Inflammatory macrophage (primary cell): ENCODE data around the gene ETV3L.
A peak's percentile ranks its signal among the peaks of the same experiment; 100 is the strongest.

ENCODE experiments used
- DNase-seq, 2 donors: peaks; one replicate each; pipeline ENCODE4 v3.0.0-alpha.2; 2020 to 2022

ETV3L gene

DNA sequence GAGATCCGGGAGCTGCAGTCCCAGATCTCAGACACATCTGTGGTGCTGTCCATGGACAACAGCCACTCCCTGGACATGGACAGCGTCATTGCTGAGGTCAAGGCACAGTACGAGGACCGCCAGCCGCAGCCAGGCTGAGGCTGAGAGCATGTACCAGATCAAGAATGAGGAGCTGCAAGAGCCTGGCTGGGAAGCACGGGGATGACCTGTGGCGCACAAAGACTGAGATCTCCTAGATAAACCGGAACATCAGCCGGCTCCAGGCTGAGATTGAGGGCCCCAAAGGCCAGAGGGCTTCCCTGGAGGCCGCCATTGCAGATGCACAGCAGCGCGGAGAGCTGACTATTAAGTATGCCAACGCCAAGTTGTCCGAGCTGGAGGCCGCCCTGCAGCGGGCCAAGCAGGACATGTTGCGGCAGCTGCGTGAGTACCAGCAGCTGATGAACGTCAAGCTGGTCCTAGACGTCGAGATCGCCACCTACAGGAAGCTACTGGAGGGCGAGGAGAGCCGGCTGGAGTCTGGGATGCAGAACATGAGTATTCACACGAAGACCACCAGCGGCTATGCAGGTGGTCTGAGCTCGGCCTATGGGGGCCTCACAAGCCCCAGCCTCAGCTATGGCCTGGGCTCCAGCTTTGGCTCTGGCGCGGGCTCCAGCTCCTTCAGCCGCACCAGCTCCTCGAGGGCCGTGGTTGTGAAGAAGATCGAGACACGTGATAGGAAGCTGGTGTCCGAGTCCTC, 25.5 kb downstream of the ETV3L start:
- DNase-seq: peak; percentile 70 to 79

DNA sequence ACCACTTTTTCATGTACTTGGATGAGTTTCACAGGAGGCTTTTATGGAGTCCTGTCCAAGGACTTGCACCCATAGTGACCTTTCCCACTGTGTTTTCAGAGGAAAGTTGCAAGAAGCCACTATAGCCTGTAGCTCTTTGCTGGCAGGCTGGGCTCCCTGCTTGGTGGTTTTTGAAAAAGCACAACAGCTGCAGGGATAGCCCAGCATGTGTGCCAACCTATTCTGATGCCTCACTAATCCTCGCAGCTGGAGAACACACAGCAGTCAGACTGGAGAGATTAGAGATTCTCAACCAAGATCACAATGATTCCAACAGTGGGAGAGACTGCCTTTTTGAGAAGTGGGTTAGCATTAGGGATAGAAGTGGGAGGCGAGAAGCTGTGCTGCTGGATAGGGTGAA, 30.0 kb downstream of the ETV3L start:
- no peak for DNase-seq

DNA sequence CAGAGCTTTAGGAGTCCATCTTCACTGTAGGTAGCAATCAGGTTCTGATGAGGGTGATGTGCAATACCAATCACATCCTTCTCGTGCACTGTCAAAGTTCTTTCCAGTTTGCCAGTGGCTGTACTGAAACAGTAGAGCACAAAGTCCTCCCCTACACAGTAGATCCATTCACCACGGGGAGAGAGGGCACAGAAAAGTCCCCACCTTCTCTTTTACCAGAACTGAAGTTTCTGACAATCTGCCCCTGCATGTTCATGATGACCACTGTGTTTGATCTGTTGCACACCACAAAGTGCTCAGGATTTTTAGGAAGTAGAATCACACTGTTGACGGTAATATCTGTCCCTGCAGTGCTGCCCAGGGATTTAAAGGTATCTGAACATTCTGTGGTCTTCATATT, 40.4 kb downstream of the ETV3L start:
- DNase-seq: peak in 1 of 2 donors; percentile 11

DNA sequence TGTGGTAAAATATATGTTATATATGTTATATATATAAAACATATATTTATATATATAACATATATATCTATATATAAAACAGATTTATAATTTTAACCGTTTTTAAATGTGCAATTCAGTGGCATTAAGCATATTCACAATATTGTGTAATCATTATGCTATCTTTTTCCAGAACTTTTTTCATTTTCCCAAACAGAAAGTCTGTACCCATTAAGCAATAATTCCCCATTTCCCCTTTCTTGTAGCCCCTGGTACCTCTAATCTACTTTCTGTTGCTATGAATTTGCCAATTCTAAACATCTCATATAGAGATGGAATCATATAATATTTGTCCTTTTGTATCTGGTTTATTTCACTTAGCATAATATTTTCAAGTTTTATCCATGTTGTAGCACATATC, 43.3 kb downstream of the ETV3L start:
- no peak for DNase-seq

DNA sequence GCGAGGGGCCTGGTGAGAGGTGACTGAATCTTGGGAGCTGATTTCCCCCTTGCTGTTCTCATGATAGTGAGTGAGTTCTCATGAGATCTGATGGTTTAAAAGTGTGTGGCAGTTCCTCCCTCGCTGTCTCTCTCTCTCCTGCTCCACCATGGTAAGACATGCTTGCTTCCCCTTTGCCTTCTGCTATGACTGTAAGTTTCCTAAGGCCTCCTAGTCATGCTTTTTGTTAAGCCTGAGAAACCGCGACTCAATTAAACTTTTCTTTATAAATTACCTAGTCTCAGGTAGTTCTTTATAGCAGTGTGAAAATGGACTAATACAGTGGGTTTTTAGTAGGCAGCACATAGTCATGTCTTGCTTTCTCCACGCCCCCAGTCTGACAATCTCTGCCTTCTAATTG, 43.9 kb downstream of the ETV3L start:
- DNase-seq: peak; percentile 80 to 83

DNA sequence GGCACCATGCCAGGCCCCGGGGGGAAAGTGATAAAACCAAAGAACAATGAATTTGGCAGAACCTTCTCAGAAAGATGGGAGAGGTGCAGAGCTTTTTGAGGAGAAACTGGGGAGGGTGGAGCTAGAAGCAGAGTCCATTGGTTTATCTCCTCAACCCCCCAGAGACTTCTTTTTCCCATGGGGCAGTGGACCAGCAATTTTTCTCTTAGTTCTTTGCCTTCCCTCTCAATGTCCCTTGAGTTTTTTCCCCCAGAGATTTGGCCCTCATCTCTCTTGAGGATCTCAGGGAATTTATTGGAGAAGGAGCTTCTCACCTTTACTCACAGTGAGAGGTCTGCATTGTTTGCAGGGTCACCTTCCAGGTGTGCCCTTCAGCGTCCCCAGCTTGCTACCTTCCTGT, 48.8 kb downstream of the ETV3L start:
- DNase-seq: no peak

DNA sequence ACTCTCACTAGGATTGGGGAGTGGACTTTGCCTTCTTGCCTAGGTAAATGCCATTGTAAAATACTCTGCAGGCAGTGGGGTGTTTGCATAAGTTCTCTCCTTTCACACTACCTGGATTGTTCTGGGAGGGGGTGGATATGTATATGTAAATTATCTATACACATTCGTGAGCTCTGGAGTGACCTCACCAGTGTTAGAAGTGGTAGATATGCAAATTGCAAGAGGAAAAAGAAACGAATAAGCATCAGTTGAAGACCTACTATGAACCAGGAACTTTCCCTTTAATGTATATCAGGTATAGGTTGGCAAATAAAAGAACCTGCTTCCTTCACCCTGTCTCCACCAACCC, 52.6 kb downstream of the ETV3L start:
- no peak for DNase-seq

DNA sequence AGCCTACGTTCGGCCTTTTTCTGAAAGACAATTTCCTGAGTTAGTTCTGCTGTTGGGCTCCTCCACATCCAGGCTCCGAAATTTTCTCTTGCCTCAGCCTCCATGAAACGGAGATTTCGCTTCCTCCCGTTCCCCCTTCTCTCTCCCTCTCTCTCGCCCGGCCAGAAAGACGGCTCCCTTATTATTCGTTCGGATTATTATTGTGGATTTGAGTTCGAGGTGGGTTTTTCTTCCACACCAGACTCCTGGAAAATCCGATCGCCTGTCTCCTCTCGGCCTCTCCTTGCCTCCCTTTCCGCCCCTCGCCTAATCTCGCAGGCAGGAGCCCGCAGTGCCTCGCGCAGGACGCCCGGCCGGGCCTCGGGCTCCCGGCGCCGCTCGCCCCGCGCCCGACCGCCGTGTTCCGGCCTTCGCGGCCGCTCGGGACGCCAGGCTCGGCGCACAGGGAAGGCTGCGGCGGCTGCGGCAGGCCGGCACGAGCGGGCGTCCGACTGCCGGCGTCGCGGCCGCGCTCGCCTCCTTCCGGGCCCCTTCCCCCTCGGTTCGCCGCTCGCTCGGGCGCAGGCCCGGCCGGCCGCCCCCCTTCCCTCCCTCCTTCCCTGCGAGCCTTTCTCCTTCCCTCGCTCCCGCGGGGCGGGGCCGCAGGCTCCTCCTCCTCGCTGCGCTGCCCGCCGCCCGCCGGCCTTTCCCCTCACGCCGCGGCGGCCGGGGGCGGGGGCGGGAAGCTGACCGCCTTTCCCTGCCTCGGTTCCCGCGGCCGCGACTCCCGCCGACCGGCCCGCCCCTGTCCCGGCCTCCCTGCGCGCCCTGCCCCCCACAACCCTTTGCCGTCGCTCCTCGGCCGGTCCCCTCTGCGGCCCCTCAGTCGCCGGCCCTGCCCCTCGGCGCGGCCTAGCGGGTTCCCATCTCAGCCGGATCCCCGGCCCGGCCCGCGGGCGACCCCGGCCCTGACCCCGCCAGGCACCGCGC, 54.1 kb downstream of the ETV3L start, which contains the start of gene ARHGEF11:
Gene ARHGEF11 (minus strand): TSS at position 493 of the 969 bp plus-strand sequence. CDS start 1,412 bp downstream, outside the sequence.
- DNase-seq: peak; percentile 80 to 81

DNA sequence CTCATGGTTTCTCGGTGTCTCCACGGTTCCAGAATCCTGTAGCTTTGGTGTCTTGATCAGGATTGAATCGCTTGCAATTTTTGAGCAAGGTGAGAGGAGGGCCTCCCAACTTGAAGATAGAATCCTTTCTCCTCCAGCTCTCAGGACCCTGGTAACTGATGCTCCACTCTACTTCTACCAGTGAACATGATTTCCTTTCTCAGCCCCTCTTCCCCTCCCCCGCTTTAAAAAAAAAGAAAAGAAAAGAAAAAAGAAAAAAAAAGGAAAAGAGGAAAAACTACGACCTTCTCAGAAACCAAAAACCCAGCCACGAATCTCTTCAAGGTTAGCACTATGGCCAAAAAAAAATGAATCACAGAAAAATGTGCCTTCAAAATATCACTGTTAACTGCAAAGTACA, 55.3 kb downstream of the ETV3L start:
- DNase-seq: no peak

DNA sequence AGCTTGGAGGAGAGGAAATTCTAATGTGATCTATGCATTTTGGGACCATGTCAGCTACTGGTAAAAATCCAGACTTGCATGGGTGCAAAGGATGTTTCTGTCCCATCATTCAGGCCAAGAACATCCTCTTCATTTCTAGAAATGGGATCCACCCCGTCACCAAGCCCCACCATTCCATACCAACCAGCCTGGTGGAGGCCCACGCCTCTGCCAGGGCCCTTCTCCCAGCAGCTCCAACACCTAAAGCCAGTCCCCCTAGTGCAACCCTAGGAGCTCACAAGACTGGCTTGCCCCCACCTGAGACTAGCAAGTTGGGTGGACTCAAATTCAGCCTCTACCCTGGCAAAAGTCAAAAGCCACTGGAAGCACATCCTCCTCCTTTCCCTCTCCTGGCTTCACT, 55.9 kb downstream of the ETV3L start:
- no peak for DNase-seq

DNA sequence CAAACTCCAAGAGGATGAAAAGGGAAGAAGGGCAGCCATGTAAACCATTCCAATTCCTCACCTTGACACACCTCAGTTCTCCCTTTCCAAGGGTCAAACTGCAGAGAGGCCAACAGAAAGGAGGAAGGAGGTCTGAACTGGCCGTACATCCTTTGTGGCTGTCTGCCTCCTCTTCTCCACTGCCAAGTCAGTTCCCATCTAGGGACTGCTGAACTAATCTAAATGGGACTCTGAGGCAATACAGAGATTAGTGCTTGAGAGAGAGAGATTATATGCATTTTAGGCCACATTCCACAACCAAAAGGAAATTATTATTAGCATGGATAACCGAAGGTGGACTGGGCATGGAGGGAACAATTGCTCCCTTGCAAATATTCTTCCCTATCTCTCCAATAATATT, 56.8 kb downstream of the ETV3L start:
- peak in 1 of 2 donors; percentile 16 for DNase-seq
